ENCODE results near the gene PSMA1.
"Not testable (repeated sequence)": the region's sequence is repeated elsewhere in the genome, so short reads cannot be mapped to it uniquely, and the experiment has no call there.

PSMA1 gene

DNA sequence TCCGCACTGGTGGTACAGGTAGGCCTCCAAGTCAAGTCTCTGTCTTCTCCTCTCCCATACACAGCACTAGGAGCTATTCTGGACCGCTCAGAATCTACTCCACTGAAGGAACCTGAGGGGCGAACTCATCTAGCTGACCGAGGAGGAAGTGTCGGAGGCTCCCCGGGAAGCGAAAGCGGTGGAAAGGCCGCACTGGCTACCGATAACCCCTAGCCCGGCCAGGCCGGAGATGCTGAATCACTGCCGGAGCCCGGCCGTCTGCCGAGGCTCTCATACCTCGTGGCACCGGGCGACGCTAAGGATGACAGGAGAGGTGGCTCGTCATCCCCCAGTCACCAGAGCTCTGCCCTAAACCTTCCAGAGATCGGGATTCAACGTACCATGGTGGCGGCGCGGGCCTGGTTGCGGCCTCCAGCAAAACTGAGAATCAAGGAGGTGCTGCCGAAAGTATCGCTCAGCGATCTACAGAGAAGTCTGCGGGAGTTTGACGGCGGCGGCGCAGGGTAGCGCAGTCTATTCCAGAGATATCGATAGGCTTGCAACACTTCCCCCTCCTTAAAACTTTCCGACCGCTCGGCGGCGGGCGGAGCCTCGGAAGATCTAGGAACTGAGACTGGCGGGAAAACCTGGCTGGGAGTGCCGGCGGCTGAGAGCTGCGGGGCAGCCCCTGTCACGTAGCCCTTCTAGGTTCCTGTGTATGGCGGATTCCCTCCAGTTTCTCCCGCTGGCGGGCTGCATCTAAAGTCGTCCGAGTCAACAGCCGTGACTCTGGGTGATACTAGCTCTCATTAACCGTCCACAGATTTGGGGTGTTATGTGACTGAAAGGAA is at the start of gene PSMA1:
Gene PSMA1, minus strand, starts transcription at position 470 of the 830 bp plus-strand sequence. Its CDS starts 87 bp downstream, at position 383.
- peak within 1 kb of the TSS; percentile 89 for H3K4me3 Mint-ChIP-seq
- peaks cover 43% of the 10 kb centered on the region for H3K36me3 Mint-ChIP-seq (ENCODE audit: low read depth)
- peaks cover 16% of the 10 kb centered on the region for H3K4me1 Mint-ChIP-seq (ENCODE audit: low read depth)
- no peaks in the 10 kb centered on the region for H3K9me3 Mint-ChIP-seq
- intact Hi-C loops (cut with micrococcal nuclease): loop anchor here (1.0 to 5.0 kb wide), 4 partner anchors 21 to 387 kb away; partner anchors contain the start of genes COPB1, CYP2R1 and PDE3B
- peak within 1 kb of the TSS; percentile 97 for H3K27ac Mint-ChIP-seq
- no peaks in the 10 kb centered on the region for H3K27me3 Mint-ChIP-seq

DNA sequence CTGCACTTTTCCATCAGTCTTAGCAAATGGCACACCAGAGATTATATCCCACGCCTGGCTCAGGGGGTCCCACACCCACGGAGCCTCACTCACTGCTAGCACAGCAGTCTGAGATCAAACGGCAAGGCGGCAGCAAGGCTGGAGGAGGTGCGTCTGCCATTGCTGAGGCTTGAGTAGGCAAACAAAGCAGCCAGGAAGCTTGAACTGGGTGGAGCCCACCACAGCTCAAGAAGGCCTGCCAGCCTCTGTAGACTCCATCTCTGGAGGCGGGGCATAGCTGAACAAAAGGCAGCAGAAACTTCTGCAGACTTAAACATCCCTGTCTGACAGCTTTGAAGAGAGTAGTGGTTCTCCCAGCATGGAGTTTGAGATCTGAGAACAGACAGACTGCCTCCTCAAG is 49.3 kb upstream of the PSMA1 start:
- H3K27me3 Mint-ChIP-seq; H3K4me3 Mint-ChIP-seq; H3K36me3 Mint-ChIP-seq (ENCODE audit: low read depth); H3K27ac Mint-ChIP-seq; intact Hi-C loops (cut with micrococcal nuclease); H3K9me3 Mint-ChIP-seq: not testable (repeated sequence)
- peaks cover 12% of the 10 kb centered on the region for H3K4me1 Mint-ChIP-seq (ENCODE audit: low read depth)

DNA sequence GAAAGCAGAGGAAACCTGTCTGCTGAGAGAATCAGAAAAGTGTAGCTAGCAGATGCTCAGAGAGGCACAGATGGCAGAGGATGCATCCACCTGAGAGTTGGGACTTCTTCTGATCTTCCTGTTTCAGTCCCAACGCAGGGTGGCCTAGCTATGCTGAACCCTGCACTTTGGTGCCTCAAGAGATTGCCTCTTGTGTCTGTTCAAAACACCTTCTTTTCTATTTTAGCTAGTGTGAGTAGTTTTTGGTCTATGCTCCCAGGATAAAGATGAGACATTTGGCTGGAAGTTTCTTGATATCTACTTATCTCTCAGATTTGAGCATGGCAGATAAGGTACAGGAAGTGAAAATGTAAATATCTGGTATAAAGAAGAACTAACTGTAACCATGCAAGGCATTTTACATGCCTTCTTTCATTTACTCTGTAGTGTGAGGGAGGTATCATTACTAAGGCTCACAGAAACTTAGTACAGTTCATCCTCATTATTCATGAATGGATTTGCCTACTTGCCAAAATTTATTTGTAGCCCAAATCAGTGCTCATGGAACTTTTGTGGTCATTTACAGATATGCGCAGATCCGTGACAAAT is 47.0 kb upstream of the PSMA1 start:
- Mint-ChIP-seq H3K4me3 (no peak overlapping the region), H3K4me1 (ENCODE audit: low read depth) (no peaks in the 10 kb centered on the region), H3K27ac (no peak overlapping the region), H3K9me3 (no peaks in the 10 kb centered on the region), H3K36me3 (ENCODE audit: low read depth) (no peaks in the 10 kb centered on the region), H3K27me3 (no peaks in the 10 kb centered on the region)
- intact Hi-C loops (cut with micrococcal nuclease): no loop called here

DNA sequence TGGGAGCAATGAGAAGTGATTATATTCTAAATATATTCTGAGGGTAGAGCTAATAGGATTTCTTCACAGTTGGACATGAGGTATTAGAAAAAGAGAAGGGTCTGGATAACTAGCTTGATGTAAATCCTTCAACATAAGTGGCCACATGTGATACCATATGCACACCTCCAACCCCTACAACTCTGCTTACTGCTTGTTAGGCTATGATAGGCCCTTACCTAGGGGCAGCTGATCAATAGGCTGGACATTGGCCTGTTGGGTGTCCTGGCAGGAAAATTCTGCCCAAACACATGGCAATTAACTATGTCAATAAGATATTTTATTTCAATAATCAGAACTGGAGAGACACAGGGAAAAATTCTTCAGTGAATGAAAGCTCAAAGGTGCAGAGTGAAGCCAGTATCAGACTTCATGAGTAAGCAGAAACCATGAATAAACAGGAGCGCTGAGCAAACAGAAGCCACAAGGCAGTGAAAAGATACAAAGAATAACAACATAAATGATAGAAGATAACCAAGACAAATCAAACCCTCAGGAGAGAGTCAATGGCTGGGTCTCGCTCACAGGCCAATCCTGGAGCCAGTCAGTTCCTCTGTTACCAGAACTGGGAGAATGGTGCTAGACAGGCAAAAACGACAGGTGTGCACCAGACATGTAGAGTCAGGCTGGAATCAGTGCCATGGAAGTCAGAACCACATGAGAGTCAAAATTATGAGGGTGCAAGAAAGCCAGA is 46.3 kb upstream of the PSMA1 start:
- H3K9me3 Mint-ChIP-seq: no peaks in the 10 kb centered on the region
- no peak overlapping the region for H3K27ac Mint-ChIP-seq
- intact Hi-C loops (cut with micrococcal nuclease): no loop called here
- no peaks in the 10 kb centered on the region for H3K27me3 Mint-ChIP-seq
- H3K4me3 Mint-ChIP-seq: no peak overlapping the region
- no peaks in the 10 kb centered on the region for H3K4me1 Mint-ChIP-seq (ENCODE audit: low read depth)
- H3K36me3 Mint-ChIP-seq (ENCODE audit: low read depth): no peaks in the 10 kb centered on the region

DNA sequence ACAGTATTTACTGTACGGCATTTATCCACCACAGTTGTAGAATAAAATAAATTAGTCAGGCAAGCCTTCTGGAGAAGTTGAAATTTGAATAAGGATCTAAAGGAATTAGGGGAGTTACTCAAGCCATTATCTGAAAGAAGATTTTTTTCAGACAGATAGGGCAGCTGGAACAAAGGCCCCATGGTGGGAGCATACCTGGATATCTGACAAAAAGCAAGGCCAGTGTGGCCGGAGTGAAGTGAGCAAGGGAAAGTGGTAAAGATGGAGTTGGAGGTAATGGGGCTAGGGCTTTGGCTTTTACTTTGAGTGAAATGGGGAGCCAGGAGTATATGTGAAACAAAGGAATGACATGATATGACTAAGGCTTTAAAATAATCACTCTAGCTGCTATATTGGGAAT is 45.7 kb upstream of the PSMA1 start:
- intact Hi-C loops (cut with micrococcal nuclease): no loop called here
- Mint-ChIP-seq H3K27ac (no peak overlapping the region), H3K4me3 (no peak overlapping the region), H3K27me3 (no peaks in the 10 kb centered on the region), H3K4me1 (ENCODE audit: low read depth) (no peaks in the 10 kb centered on the region), H3K9me3 (no peaks in the 10 kb centered on the region), H3K36me3 (ENCODE audit: low read depth) (no peaks in the 10 kb centered on the region)

DNA sequence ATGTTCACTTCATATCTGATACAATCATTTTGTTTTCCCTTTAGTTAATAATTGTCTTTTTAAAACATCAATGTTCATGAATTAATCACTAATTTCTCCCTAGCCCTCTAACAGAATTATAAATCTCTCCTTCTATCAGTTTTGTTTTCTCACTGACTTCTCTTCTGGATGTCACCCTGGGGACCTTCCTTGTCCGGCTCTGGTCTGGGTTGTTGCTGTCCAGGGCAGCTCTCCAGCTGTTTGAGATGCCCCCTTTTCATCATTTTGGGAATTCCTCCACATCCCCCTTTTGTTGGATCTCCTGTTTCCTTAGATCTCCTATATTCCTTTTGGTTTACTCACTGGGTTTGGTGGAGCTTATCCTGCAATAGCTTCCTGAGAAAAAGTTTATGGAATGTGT is 35.6 kb upstream of the PSMA1 start:
- peaks cover 24% of the 10 kb centered on the region for H3K4me1 Mint-ChIP-seq (ENCODE audit: low read depth)
- H3K27ac Mint-ChIP-seq: peak overlapping the region; percentile 63
- H3K27me3 Mint-ChIP-seq: no peaks in the 10 kb centered on the region
- no peaks in the 10 kb centered on the region for H3K9me3 Mint-ChIP-seq
- intact Hi-C loops (cut with micrococcal nuclease): no loop called here
- no peaks in the 10 kb centered on the region for H3K36me3 Mint-ChIP-seq (ENCODE audit: low read depth)
- no peak overlapping the region for H3K4me3 Mint-ChIP-seq

DNA sequence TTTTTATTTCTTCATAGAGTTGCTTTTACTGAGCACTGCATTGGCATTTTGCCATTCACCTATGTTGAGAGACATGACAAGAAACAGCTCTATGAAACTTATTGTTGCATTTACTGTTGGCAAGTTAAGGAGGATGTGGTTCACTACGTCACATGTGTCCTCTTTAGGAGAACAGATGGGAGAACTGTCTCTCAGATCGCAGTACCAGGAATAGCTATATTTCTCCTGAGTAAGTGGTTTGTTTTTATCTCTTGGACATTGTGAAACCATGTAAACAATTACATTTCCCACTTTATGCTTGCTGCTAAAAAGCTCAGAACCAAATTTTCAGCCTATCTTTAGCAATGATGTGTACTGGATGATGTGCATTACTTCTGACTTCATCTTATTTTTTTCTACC is 34.8 kb upstream of the PSMA1 start:
- Mint-ChIP-seq H3K9me3 (no peaks in the 10 kb centered on the region), H3K4me1 (ENCODE audit: low read depth) (peaks cover 24% of the 10 kb centered on the region), H3K4me3 (no peak overlapping the region), H3K27me3 (no peaks in the 10 kb centered on the region), H3K36me3 (ENCODE audit: low read depth) (no peaks in the 10 kb centered on the region), H3K27ac (peak overlapping the region; percentile 63)
- intact Hi-C loops (cut with micrococcal nuclease): no loop called here

DNA sequence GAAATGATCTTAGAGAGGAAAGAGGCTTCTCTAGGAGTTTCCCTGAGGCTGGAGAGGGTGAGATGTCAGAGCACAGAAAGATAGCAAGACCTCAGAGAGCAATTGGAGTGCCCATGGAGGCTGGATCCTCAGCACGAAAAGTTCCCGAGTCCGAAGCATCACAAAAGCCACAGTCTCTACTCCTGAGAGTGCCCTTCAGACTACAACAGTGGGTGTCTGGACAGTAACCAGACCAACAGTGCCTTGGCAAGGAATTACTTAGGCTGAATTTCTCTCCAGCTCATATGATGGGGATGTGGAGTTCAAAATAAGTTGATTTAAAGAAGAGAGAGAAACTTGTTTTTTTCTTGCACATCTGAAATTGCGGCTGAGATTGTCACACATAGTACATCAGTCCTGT is 31.9 kb upstream of the PSMA1 start:
- Mint-ChIP-seq H3K9me3 (no peaks in the 10 kb centered on the region), H3K27ac (no peak overlapping the region), H3K36me3 (ENCODE audit: low read depth) (no peaks in the 10 kb centered on the region), H3K27me3 (no peaks in the 10 kb centered on the region), H3K4me3 (no peak overlapping the region), H3K4me1 (ENCODE audit: low read depth) (peaks cover 18% of the 10 kb centered on the region)
- intact Hi-C loops (cut with micrococcal nuclease): no loop called here

DNA sequence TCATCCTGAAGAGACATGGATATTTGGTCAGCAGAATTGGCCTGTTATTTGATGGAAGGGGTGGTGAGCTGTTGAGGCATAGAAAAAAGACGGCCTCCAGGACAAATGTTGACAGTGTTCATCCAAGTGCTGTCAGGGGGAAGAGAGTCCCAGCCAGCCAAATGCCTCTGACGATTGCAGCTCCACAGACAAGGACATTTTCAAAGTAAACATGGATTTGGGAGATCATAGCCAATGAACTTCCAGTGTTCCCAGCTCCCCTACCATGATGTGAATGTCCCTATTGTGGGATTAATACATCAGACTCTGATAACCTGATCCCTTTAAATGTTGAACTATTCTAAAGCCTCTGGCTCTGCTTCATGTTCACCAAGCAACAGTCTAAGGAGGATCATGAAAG is 31.2 kb upstream of the PSMA1 start:
- Mint-ChIP-seq H3K4me1 (ENCODE audit: low read depth) (peaks cover 18% of the 10 kb centered on the region), H3K27ac (no peak overlapping the region), H3K9me3 (no peaks in the 10 kb centered on the region), H3K36me3 (ENCODE audit: low read depth) (no peaks in the 10 kb centered on the region), H3K4me3 (no peak overlapping the region), H3K27me3 (no peaks in the 10 kb centered on the region)
- intact Hi-C loops (cut with micrococcal nuclease): no loop called here

DNA sequence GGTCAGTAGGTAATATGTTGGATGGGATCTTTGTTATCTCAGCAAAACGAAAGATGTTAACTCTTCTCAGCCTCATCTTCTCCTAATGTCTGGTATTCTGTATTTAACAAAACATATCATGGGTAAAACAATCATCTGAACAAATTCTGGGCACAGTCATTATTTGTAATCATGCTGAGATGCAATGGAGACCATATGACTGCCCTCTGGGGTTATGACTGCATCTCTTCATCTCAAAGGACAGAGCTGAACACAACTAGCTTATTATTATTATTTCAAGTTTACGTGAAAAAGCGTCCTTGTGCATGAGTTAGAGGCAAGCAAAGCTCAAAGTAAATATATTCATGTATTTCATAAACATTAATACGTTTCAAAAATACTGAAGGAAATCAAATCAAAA is 29.7 kb upstream of the PSMA1 start:
- Mint-ChIP-seq H3K27ac (no peak overlapping the region), H3K9me3 (no peaks in the 10 kb centered on the region), H3K4me3 (no peak overlapping the region), H3K4me1 (ENCODE audit: low read depth) (peaks cover 19% of the 10 kb centered on the region), H3K27me3 (no peaks in the 10 kb centered on the region), H3K36me3 (ENCODE audit: low read depth) (no peaks in the 10 kb centered on the region)
- intact Hi-C loops (cut with micrococcal nuclease): no loop called here

DNA sequence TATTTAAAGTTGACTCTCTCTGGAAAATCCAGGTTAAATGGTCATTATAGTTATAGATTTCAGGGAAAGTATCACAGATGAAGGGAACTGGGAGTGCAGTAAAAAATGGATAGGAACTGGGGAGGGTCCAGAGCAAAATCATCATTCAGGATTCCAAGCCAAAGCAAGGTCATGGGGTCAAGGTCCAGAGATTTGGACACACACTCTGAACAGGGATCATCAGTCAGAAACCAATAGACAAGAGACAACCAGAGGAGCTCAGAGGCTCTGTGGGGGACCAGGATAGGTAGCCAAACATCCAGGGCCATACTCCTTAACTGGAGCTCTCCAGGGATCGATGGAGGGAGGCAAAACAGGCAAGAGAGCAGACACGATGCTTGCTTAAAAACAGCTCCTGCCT is 27.3 kb upstream of the PSMA1 start:
- no peaks in the 10 kb centered on the region for H3K9me3 Mint-ChIP-seq
- H3K27ac Mint-ChIP-seq: no peak overlapping the region
- no peak overlapping the region for H3K4me3 Mint-ChIP-seq
- intact Hi-C loops (cut with micrococcal nuclease): no loop called here
- no peaks in the 10 kb centered on the region for H3K36me3 Mint-ChIP-seq (ENCODE audit: low read depth)
- no peaks in the 10 kb centered on the region for H3K27me3 Mint-ChIP-seq
- peaks cover 20% of the 10 kb centered on the region for H3K4me1 Mint-ChIP-seq (ENCODE audit: low read depth)

DNA sequence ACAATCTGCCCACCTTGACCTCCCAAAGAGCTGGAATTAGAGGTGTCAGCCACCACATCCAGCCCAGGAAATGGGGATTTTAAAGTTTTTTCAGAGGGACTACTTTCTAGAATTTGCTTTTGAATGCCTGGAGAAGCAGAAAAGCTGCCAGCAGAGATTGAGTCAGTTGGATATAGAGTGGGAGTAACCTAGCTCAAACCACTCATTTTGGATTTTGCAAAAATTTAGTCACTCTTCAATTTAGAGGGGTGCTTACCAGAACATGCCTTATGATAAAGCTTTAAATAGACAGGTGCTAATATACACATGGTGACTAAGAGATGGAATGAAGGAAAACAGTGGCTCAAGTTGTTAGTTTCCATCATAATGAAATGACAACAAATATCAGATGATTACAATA is 26.5 kb upstream of the PSMA1 start:
- peaks cover 26% of the 10 kb centered on the region for H3K4me1 Mint-ChIP-seq (ENCODE audit: low read depth)
- no peaks in the 10 kb centered on the region for H3K9me3 Mint-ChIP-seq
- no peak overlapping the region for H3K27ac Mint-ChIP-seq
- H3K27me3 Mint-ChIP-seq: no peaks in the 10 kb centered on the region
- H3K36me3 Mint-ChIP-seq (ENCODE audit: low read depth): no peaks in the 10 kb centered on the region
- intact Hi-C loops (cut with micrococcal nuclease): no loop called here
- H3K4me3 Mint-ChIP-seq: no peak overlapping the region

DNA sequence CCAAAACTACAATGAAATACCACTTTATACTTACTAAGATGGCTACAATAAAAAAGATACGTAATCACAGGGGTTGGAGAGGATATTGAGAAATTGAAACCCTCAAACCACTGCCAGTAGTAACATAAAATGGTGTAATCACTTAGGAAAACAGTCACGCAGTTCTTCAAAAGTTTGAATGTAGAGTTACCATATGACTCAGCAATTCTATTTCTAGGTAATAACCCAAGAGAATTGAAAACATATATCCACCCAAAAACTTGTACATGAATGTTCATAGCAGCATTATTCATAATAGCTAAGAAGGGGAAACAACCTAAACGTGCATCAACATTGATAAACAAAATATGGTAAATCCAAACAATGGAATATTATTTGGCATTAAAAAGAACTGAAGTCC is 24.4 kb upstream of the PSMA1 start:
- H3K36me3 Mint-ChIP-seq (ENCODE audit: low read depth): no peaks in the 10 kb centered on the region
- H3K27ac Mint-ChIP-seq: peak overlapping the region; percentile 65
- intact Hi-C loops (cut with micrococcal nuclease): no loop called here
- H3K4me3 Mint-ChIP-seq: no peak overlapping the region
- H3K27me3 Mint-ChIP-seq: no peaks in the 10 kb centered on the region
- peaks cover 43% of the 10 kb centered on the region for H3K4me1 Mint-ChIP-seq (ENCODE audit: low read depth)
- H3K9me3 Mint-ChIP-seq: no peaks in the 10 kb centered on the region

DNA sequence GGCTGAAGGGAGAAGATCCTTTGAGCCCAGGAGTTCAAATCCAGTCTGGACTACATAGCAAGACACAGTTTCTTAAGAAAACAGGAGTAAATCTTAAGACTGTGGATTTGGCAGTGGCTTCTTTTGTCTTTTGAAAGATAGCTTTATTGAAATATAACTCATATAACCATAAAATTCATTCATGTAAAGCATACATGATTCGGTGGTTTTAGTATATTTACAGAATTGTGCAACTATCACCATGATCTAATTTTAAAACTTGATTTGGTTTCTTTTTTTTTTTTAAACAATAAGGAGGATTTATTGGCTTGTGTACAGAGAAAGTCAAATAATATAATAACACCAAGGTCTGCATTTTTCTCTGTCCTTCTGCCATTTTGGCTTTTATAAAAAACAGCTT is 23.1 kb upstream of the PSMA1 start:
- H3K27ac Mint-ChIP-seq: no peak overlapping the region
- H3K36me3 Mint-ChIP-seq (ENCODE audit: low read depth): no peaks in the 10 kb centered on the region
- H3K9me3 Mint-ChIP-seq: no peaks in the 10 kb centered on the region
- H3K4me3 Mint-ChIP-seq: no peak overlapping the region
- intact Hi-C loops (cut with micrococcal nuclease): no loop called here
- H3K27me3 Mint-ChIP-seq: no peaks in the 10 kb centered on the region
- peaks cover 45% of the 10 kb centered on the region for H3K4me1 Mint-ChIP-seq (ENCODE audit: low read depth)

Data from dendritic cell treated with granulocyte-macrophage colony-stimulating factor and Interleukin-4, amounts not matched to agents 40 ng/mL and 50 ng/mL, for 4 days (primary cell).